HepG2 (cell line): ENCODE results near the gene NFE2. TPM values are rescaled to one million over a fixed set of nuclear protein-coding genes. Genes with fewer than 3 reads are reported as not detected.

Source experiments
- AFF4 ChIP-seq: sonication (generic); formaldehyde crosslinking; IDR thresholded peaks from 2 replicates; pipeline ENCODE4 v1.4.0; 2020; ENCODE audit warnings: missing genetic modification reagents
- AGO1 ChIP-seq: fragments of 200-400 bp; formaldehyde crosslinking; IDR thresholded peaks from 2 replicates; pipeline ENCODE4 v1.6.1; 2017; ENCODE audit warnings: mild to moderate bottlenecking, low read depth, low read length, moderate library complexity; ENCODE audit not compliant: poor library complexity, severe bottlenecking
- ATAD3A ChIP-seq: sonication (generic); formaldehyde crosslinking; IDR thresholded peaks from 2 replicates; pipeline ENCODE4 v1.4.0; 2020; ENCODE audit warnings: missing genetic modification reagents
- HCFC1 ChIP-seq: fragments of 150-350 bp; IDR thresholded peaks from 2 replicates; pipeline ENCODE4 v1.6.1; 2014; ENCODE audit warnings: low read depth, low read length
- HMGA1 ChIP-seq: sonication (generic); formaldehyde crosslinking; conservative IDR thresholded peaks from 2 replicates; pipeline ENCODE4 v1.4.0; 2020; ENCODE audit warnings: missing genetic modification reagents
- JUNB ChIP-seq: sonication (generic); formaldehyde crosslinking; IDR thresholded peaks from 2 replicates; pipeline ENCODE4 v1.8.0; 2022; ENCODE audit warnings: missing genetic modification reagents, mild to moderate bottlenecking, borderline replicate concordance
- MIXL1 ChIP-seq: IDR thresholded peaks from 2 replicates; pipeline ENCODE4 v1.6.1; 2016
- MXD1 ChIP-seq: sonication (generic); formaldehyde crosslinking; IDR thresholded peaks from 2 replicates; pipeline ENCODE4 v1.4.0; 2020; ENCODE audit warnings: mild to moderate bottlenecking, missing genetic modification reagents
- PHB2 ChIP-seq: fragments of 450-650 bp; IDR thresholded peaks from 2 replicates; pipeline ENCODE4 v1.6.1; 2018; ENCODE audit not compliant: partially characterized antibody
- PHF21A ChIP-seq: sonication (generic); formaldehyde crosslinking; IDR thresholded peaks from 2 replicates; pipeline ENCODE4 v1.5.0; 2020; ENCODE audit warnings: mild to moderate bottlenecking, missing genetic modification reagents
- PHF5A ChIP-seq: IDR thresholded peaks from one replicate; pipeline ENCODE4 v1.6.1; 2018; ENCODE audit warnings: low read depth, missing genetic modification reagents; ENCODE audit not compliant: unreplicated experiment
- RERE ChIP-seq: IDR thresholded peaks from 2 replicates; pipeline ENCODE4 v1.6.1; 2016; ENCODE audit warnings: low read depth, missing genetic modification reagents, missing compliant biosample characterization
- SMC3 ChIP-seq: IDR thresholded peaks from 2 replicates; pipeline ENCODE4 v1.6.1; 2011; ENCODE audit warnings: low read length, improper control_type of control experiment
- TERF1 ChIP-seq: sonication (generic); formaldehyde crosslinking; IDR thresholded peaks from 2 replicates; pipeline ENCODE4 v1.8.0; 2022; ENCODE audit warnings: mild to moderate bottlenecking, missing genetic modification reagents, moderate library complexity
- ZMYM2 ChIP-seq: sonication (generic); formaldehyde crosslinking; IDR thresholded peaks from 2 replicates; pipeline ENCODE4 v1.8.0; 2022; ENCODE audit warnings: mild to moderate bottlenecking, missing genetic modification reagents
- ZNF232 ChIP-seq: sonication (generic); formaldehyde crosslinking; IDR thresholded peaks from 2 replicates; pipeline ENCODE4 v1.4.0; 2020; ENCODE audit warnings: missing genetic modification reagents, borderline replicate concordance
- ZSCAN31 ChIP-seq: sonication (generic); formaldehyde crosslinking; IDR thresholded peaks from 2 replicates; pipeline ENCODE4 v1.5.0; 2020; ENCODE audit warnings: low read depth, mild to moderate bottlenecking, missing genetic modification reagents
- polyA plus RNA-seq, 8 experiments: library from polyadenylated mRNA; depleted of rRNA in 3 of 8; stranded (reverse) in 7 of 8; unstranded in 1 of 8; fragments of >200 nt; fragmentation: Illumina TruSeq in 4 of 8; extraction: Trizol in 4 of 8; gene quantifications; 2 replicates each; pipeline versions ENCODE4 v1.2.1 to v1.2.3, GENCODE V29; 2011 to 2016; ENCODE audit warnings: low read depth in 4 of 8, missing spikeins in 1 of 8, mixed read lengths in 1 of 8; ENCODE audit not compliant: insufficient read depth in 1 of 8
- total RNA-seq, 5 experiments: library from RNA; depleted of rRNA; stranded (reverse); fragments of >200 nt; fragmentation: Illumina TruSeq; extraction: Trizol; gene quantifications; 2 replicates each; pipeline ENCODE4 v1.2.3, GENCODE V29; 2016; ENCODE audit warnings: low read depth in 1 of 5

The NFE2 gene
- total and polyA plus RNA-seq, 2 of the 13 experiments (the other 11 are each of a cell fraction or from before 2014, with no cell fraction given) = 4.5 to 7.8 TPM

- TF ChIP-seq ZSCAN31 = peak; percentile 88
- TF ChIP-seq HCFC1 = no peak; the same call in 1 of the 2 replicates
- no peak for TF ChIP-seq HMGA1 (CRISPR knock-in tag)
- TF ChIP-seq TERF1 (CRISPR knock-in tag) = no peak
- TF ChIP-seq RERE = no peak
- TF ChIP-seq AFF4 (CRISPR knock-in tag) = peak; percentile 55; the same call in 1 of the 2 replicates
- peak; percentile 48; the same call in 1 of the 2 replicates for TF ChIP-seq ZNF232
- TF ChIP-seq PHF21A (CRISPR knock-in tag) = no peak
- no peak for TF ChIP-seq SMC3
- TF ChIP-seq JUNB = no peak
- no peak for TF ChIP-seq MIXL1 (CRISPR knock-in tag)
- TF ChIP-seq ATAD3A (CRISPR knock-in tag) = peak; percentile 50; the same call in 1 of the 2 replicates
- TF ChIP-seq ZMYM2 = no peak
- no peak for TF ChIP-seq AGO1
- TF ChIP-seq PHB2 = no peak
- TF ChIP-seq MXD1 (CRISPR knock-in tag) = no peak
- no peak for TF ChIP-seq PHF5A (CRISPR knock-in tag)
Measured at GRCh38 chr12:54280468-54281260, 20.2 kb downstream of the NFE2 start, which contains the start of gene HNRNPA1 (continued).
